IMR-90 (cell line): Measurements from ENCODE around the gene PHF14. TPM values are rescaled to one million over a fixed set of nuclear protein-coding genes. Genes with fewer than 3 reads are reported as not detected.

ENCODE experiments used
- ATAC-seq: fragments of 200-7000 bp; cut with Tn5 transposase; 2 replicates; pipeline ENCODE4 v1.9.1; 2020; ENCODE audit warnings: low read depth, mild to moderate bottlenecking, moderate library complexity
- BruUV-seq: library from RNA; stranded (reverse); fragments of 400-500 nt; replicated peaks from 2 replicates; lab custom pipeline; 2021; lab: Mats Ljungman, UMichigan
- CTCF ChIA-PET: fragments of 300-600 bp; formaldehyde crosslinking; extraction: SDS; loops from one replicate; lab custom pipeline; 2021; ENCODE audit warnings: antibody characterized with exemption; lab: Yijun Ruan, JAX
- POLR2A ChIA-PET: fragments of 300-600 bp; sonication (Branson Sonifier 250); formaldehyde crosslinking; loops from one replicate; lab custom pipeline; 2022; ENCODE audit warnings: antibody characterized with exemption; ENCODE audit not compliant: unreplicated experiment; lab: Charles Lee
- DNase-seq: peaks from one replicate; pipeline ENCODE4 v3.0.0; 2013
- H2AFZ ChIP-seq: replicated peaks from 2 replicates; pipeline ENCODE3; 2013; ENCODE audit warnings: low read length, mild to moderate bottlenecking; ENCODE audit not compliant: poor library complexity
- H2AK5ac ChIP-seq: 2 replicates; pipeline ENCODE4 v1.6.1; 2013; ENCODE audit warnings: low read depth, low read length, inconsistent platforms
- H2AK9ac ChIP-seq: replicated peaks from 2 replicates; pipeline ENCODE3; 2013; ENCODE audit warnings: mild to moderate bottlenecking, low read depth, low read length, moderate library complexity; ENCODE audit not compliant: poor library complexity
- H2BK120ac ChIP-seq: 2 replicates; pipeline ENCODE4 v1.6.1; 2013; ENCODE audit warnings: low read depth, low read length, inconsistent platforms
- H2BK15ac ChIP-seq: 3 replicates; pipeline ENCODE4 v1.6.1; 2013; ENCODE audit warnings: low read depth, low read length, inconsistent platforms
- H2BK20ac ChIP-seq: 2 replicates; pipeline ENCODE4 v1.6.1; 2013; ENCODE audit warnings: low read depth, mild to moderate bottlenecking, inconsistent platforms, low read length, moderate library complexity
- H2BK5ac ChIP-seq: 2 replicates; pipeline ENCODE4 v1.6.1; 2013; ENCODE audit warnings: mild to moderate bottlenecking, low read depth, low read length, inconsistent platforms; ENCODE audit not compliant: poor library complexity, severe bottlenecking
- H3K14ac ChIP-seq: replicated peaks from 2 replicates; pipeline ENCODE4 v1.6.1; 2013; ENCODE audit warnings: low read depth, low read length, inconsistent platforms
- H3K18ac ChIP-seq: 2 replicates; pipeline ENCODE4 v1.6.1; 2013; ENCODE audit warnings: low read depth, low read length, control low read depth
- H3K23ac ChIP-seq: 2 replicates; pipeline ENCODE4 v1.6.1; 2013; ENCODE audit warnings: low read depth, low read length, inconsistent platforms
- H3K27ac ChIP-seq: 2 replicates; pipeline ENCODE4 v1.5.1; 2013; ENCODE audit warnings: mild to moderate bottlenecking, control low read depth, low read length; ENCODE audit not compliant: insufficient read depth
- H3K27me3 ChIP-seq: 2 replicates; pipeline ENCODE4 v1.6.1; 2013; ENCODE audit warnings: low read length; ENCODE audit not compliant: control insufficient read depth, insufficient read depth
- H3K36me3 ChIP-seq: 2 replicates; pipeline ENCODE4 v1.6.1; 2013; ENCODE audit warnings: low read length, mixed read lengths; ENCODE audit not compliant: control insufficient read depth, insufficient read depth
- H3K4ac ChIP-seq: 2 replicates; pipeline ENCODE4 v1.6.1; 2013; ENCODE audit warnings: low read depth, low read length, inconsistent platforms
- H3K4me1 ChIP-seq: 2 replicates; pipeline ENCODE4 v1.6.1; 2013; ENCODE audit warnings: low read length, mixed read lengths; ENCODE audit not compliant: control insufficient read depth, insufficient read depth
- H3K4me2 ChIP-seq: 2 replicates; pipeline ENCODE4 v1.6.1; 2013; ENCODE audit warnings: low read depth, mild to moderate bottlenecking, control low read depth, low read length, moderate library complexity
- H3K4me3 ChIP-seq: 2 replicates; pipeline ENCODE4 v1.5.1; 2013; ENCODE audit warnings: low read depth, mild to moderate bottlenecking, control low read depth, low read length, moderate library complexity; ENCODE audit not compliant: insufficient read depth
- H3K56ac ChIP-seq: 2 replicates; pipeline ENCODE4 v1.6.1; 2013; ENCODE audit warnings: low read length, inconsistent platforms; ENCODE audit not compliant: insufficient read depth; ENCODE audit errors: extremely low read depth
- H3K79me1 ChIP-seq, 2 experiments: 2 replicates each; pipeline ENCODE4 v1.6.1; 2013; ENCODE audit warnings: low read length in 2 of 2, inconsistent platforms in 1 of 2, low read depth in 1 of 2
- H3K9ac ChIP-seq: 2 replicates; pipeline ENCODE4 v1.6.1; 2013; ENCODE audit warnings: low read depth, low read length, control low read depth
- H3K9me1 ChIP-seq: 2 replicates; pipeline ENCODE4 v1.6.1; 2013; ENCODE audit warnings: low read length, inconsistent platforms; ENCODE audit not compliant: insufficient read depth
- H3K9me3 ChIP-seq: 2 replicates; pipeline ENCODE4 v1.6.1; 2013; ENCODE audit warnings: low read length; ENCODE audit not compliant: control insufficient read depth, insufficient read depth
- H4K20me1 ChIP-seq: 2 replicates; pipeline ENCODE4 v1.6.1; 2013; ENCODE audit warnings: low read length, inconsistent platforms; ENCODE audit not compliant: insufficient read depth
- H4K5ac ChIP-seq: 2 replicates; pipeline ENCODE4 v1.6.1; 2013; ENCODE audit warnings: mild to moderate bottlenecking, low read depth, low read length, control low read depth
- H4K8ac ChIP-seq, 2 experiments: 2 replicates each; pipeline ENCODE4 v1.6.1; 2013; ENCODE audit warnings: low read depth in 2 of 2, low read length in 2 of 2, control low read depth in 1 of 2, inconsistent platforms in 1 of 2
- H4K91ac ChIP-seq: 2 replicates; pipeline ENCODE4 v1.6.1; 2013; ENCODE audit warnings: low read depth, low read length, inconsistent platforms; ENCODE audit not compliant: insufficient read depth
- BHLHE40 ChIP-seq: fragments of 150-350 bp; IDR thresholded peaks from 2 replicates; pipeline ENCODE4 v1.6.1; 2016; ENCODE audit warnings: mild to moderate bottlenecking, low read depth, low read length
- CEBPB ChIP-seq: IDR thresholded peaks from 2 replicates; pipeline ENCODE4 v1.6.1; 2012; ENCODE audit warnings: low read depth, low read length, improper control_type of control experiment
- CHD1 ChIP-seq: IDR thresholded peaks from 2 replicates; pipeline ENCODE4 v1.6.1; 2012; ENCODE audit warnings: low read depth, low read length, improper control_type of control experiment
- ELK1 ChIP-seq: fragments of 150-350 bp; IDR thresholded peaks from 2 replicates; pipeline ENCODE4 v1.6.1; 2016; ENCODE audit warnings: low read depth, mild to moderate bottlenecking, low read length, moderate library complexity, borderline replicate concordance
- FOS ChIP-seq: fragments of 150-350 bp; IDR thresholded peaks from 2 replicates; pipeline ENCODE4 v1.6.1; 2016; ENCODE audit warnings: low read depth, low read length
- MAFK ChIP-seq: IDR thresholded peaks from 2 replicates; pipeline ENCODE4 v1.6.1; 2012; ENCODE audit warnings: low read depth, low read length, improper control_type of control experiment
- MAZ ChIP-seq: IDR thresholded peaks from 2 replicates; pipeline ENCODE4 v1.6.1; 2012; ENCODE audit warnings: low read depth, mild to moderate bottlenecking, low read length, improper control_type of control experiment, moderate library complexity, borderline replicate concordance
- MXI1 ChIP-seq: IDR thresholded peaks from 2 replicates; pipeline ENCODE4 v1.6.1; 2012; ENCODE audit warnings: low read depth, mild to moderate bottlenecking, low read length, moderate library complexity, borderline replicate concordance
- NFE2L2 ChIP-seq: fragments of 150-350 bp; IDR thresholded peaks from 2 replicates; pipeline ENCODE4 v1.6.1; 2016; ENCODE audit warnings: low read depth, mild to moderate bottlenecking, low read length
- POLR2A ChIP-seq: IDR thresholded peaks from 2 replicates; pipeline ENCODE4 v1.6.1; 2012; ENCODE audit warnings: mild to moderate bottlenecking, low read depth, low read length
- RAD21 ChIP-seq: IDR thresholded peaks from 2 replicates; pipeline ENCODE4 v1.6.1; 2012; ENCODE audit warnings: low read length, improper control_type of control experiment
- RCOR1 ChIP-seq: IDR thresholded peaks from 2 replicates; pipeline ENCODE4 v1.6.1; 2012; ENCODE audit warnings: mild to moderate bottlenecking, low read length, improper control_type of control experiment; ENCODE audit not compliant: insufficient replicate concordance
- RFX5 ChIP-seq: IDR thresholded peaks from 2 replicates; pipeline ENCODE4 v1.8.0; 2012; ENCODE audit warnings: low read depth, mild to moderate bottlenecking, low read length, moderate library complexity
- SMC3 ChIP-seq: fragments of 150-350 bp; IDR thresholded peaks from 2 replicates; pipeline ENCODE4 v1.6.1; 2016; ENCODE audit warnings: low read depth, mild to moderate bottlenecking, antibody characterized with exemption, low read length, moderate library complexity
- USF2 ChIP-seq: fragments of 150-350 bp; IDR thresholded peaks from 2 replicates; pipeline ENCODE4 v1.6.1; 2017; ENCODE audit warnings: mild to moderate bottlenecking, antibody characterized with exemption, low read length, low read depth
- dilution Hi-C: fragments of 300-500 bp; cut with HindIII; formaldehyde crosslinking; loops from one replicate; pipeline ENCODE4 v1.14.3; 2018; ENCODE audit warnings: low sequenced_read_pairs; ENCODE audit not compliant: unreplicated experiment
- in situ Hi-C: fragments of 300-500 bp; cut with MboI; formaldehyde crosslinking; loops from 3 replicates; pipeline ENCODE4 v1.14.3; 2019; ENCODE audit warnings: low sequenced_read_pairs, inconsistent platforms, mixed read lengths
- intact Hi-C: fragments of 100-400 bp; cut with micrococcal nuclease; formaldehyde crosslinking; loops from 2 replicates; pipeline ENCODE4 v1.10.0; 2022
- polyA plus RNA-seq, 3 experiments: library from polyadenylated mRNA; depleted of rRNA; stranded (reverse); fragments of >200 nt; gene quantifications; 2 replicates each; pipeline ENCODE4 v1.2.3, GENCODE V29; 2012; ENCODE audit warnings: low replicate concordance in 1 of 3
- total RNA-seq: library from RNA; depleted of rRNA; stranded (reverse); fragments of >200 nt; gene quantifications from 2 replicates; pipeline ENCODE4 v1.2.3, GENCODE V29; 2012
- TF ChIP-seq, protein P1 (sequence below): conservative IDR thresholded peaks from 2 replicates; pipeline ENCODE4 v1.5.1; 2012; ENCODE audit warnings: mild to moderate bottlenecking, low read depth, low read length, improper control_type of control experiment

Gene PHF14
- total and polyA plus RNA-seq, 2 of the 4 experiments (the other 2 are of a cell fraction) = 8.7 to 17.2 TPM

- H3K27ac ChIP-seq = peak overlapping the region; percentile 50; the same call in 1 of the 2 replicates
- peak overlapping the region; percentile 74; the same call in 1 of the 2 replicates for H3K4me2 ChIP-seq
- in situ Hi-C loops = no loop called here
These were observed 39.4 kb upstream of the PHF14 start for GRCh38 chr7:10934292-10934691.

More at GRCh38 chr7:10934292-10934691, 39.4 kb upstream of the PHF14 start:
- ATAC-seq (peak; percentile 73), DNase-seq (peak; percentile 71)
- dilution Hi-C loops (no loop called here), intact Hi-C loops (no loop called here)
- no peak overlapping the region for H2AK5ac ChIP-seq
- peak overlapping the region; percentile 63; the same call in 1 of the 2 replicates for H3K9ac ChIP-seq
- no peak overlapping the region for H2BK120ac ChIP-seq
- H3K14ac ChIP-seq = no peak overlapping the region
- ChIA-PET POLR2A (no interaction called here), CTCF (no interaction called here)
- H3K56ac ChIP-seq = no peak overlapping the region
- peak overlapping the region; percentile 89 for H2BK5ac ChIP-seq
- H3K27me3 ChIP-seq = no peaks in the 10 kb centered on the region
- H3K4me1 ChIP-seq = peaks cover 8% of the 10 kb centered on the region
- no peak overlapping the region for H2AFZ ChIP-seq
- no peak overlapping the region for H3K23ac ChIP-seq
- no peak overlapping the region for H3K4ac ChIP-seq
- no peaks in the 10 kb centered on the region for H3K9me3 ChIP-seq
- H2AK9ac ChIP-seq = no peak overlapping the region
- no peak overlapping the region for H2BK20ac ChIP-seq
- H3K4me3 ChIP-seq = no peak overlapping the region
- H3K79me1 ChIP-seq = peaks cover 17 to 20% of the 10 kb centered on the region in 2 experiments; a peak in 3 of 4 replicates
- no TSS peak for BruUV-seq
- H3K18ac ChIP-seq = no peak overlapping the region
- H3K9me1 ChIP-seq = no peaks in the 10 kb centered on the region
- H3K36me3 ChIP-seq = peaks cover 20% of the 10 kb centered on the region
- H4K91ac ChIP-seq = no peak overlapping the region
- no peak for TF ChIP-seq CHD1
- TF ChIP-seq MXI1 = no peak
- TF ChIP-seq BHLHE40 = no peak
- no peak for TF ChIP-seq SMC3
- TF ChIP-seq NFE2L2 = no peak
- no peak for TF ChIP-seq ELK1
- no peak for TF ChIP-seq FOS
- no peak for TF ChIP-seq CEBPB
- TF ChIP-seq MAZ = no peak
- TF ChIP-seq RFX5 = no peak
- TF ChIP-seq RAD21 = no peak
- TF ChIP-seq, protein P1, sequence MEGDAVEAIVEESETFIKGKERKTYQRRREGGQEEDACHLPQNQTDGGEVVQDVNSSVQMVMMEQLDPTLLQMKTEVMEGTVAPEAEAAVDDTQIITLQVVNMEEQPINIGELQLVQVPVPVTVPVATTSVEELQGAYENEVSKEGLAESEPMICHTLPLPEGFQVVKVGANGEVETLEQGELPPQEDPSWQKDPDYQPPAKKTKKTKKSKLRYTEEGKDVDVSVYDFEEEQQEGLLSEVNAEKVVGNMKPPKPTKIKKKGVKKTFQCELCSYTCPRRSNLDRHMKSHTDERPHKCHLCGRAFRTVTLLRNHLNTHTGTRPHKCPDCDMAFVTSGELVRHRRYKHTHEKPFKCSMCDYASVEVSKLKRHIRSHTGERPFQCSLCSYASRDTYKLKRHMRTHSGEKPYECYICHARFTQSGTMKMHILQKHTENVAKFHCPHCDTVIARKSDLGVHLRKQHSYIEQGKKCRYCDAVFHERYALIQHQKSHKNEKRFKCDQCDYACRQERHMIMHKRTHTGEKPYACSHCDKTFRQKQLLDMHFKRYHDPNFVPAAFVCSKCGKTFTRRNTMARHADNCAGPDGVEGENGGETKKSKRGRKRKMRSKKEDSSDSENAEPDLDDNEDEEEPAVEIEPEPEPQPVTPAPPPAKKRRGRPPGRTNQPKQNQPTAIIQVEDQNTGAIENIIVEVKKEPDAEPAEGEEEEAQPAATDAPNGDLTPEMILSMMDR = no peak
- TF ChIP-seq POLR2A = no peak
- TF ChIP-seq USF2 = no peak
- no peak for TF ChIP-seq RCOR1
- TF ChIP-seq MAFK = no peak
- H4K20me1 ChIP-seq = no peaks in the 10 kb centered on the region
- H4K5ac ChIP-seq = no peak overlapping the region
- H2BK15ac ChIP-seq = no peak overlapping the region
- H4K8ac ChIP-seq = peak overlapping the region in 1 of 2 experiments; percentile 69; a peak in 1 of 4 replicates
